ENCODE results near the gene SPAG5.
"Not testable (repeated sequence)": the region's sequence is repeated elsewhere in the genome, so short reads cannot be mapped to it uniquely, and the experiment has no call there.

Gene SPAG5

GRCh38 chr17:28604031-28604430 is 5.2 kb upstream of the SPAG5 start:
- not testable (repeated sequence) for DNase-seq (ENCODE audit: low read depth in 2 of 2)

- peak; percentile 41 to 46 for DNase-seq (ENCODE audit: low read depth in 2 of 2)
Observed at GRCh38 chr17:28599311-28600184, 723 bp upstream of the SPAG5 start.

DNA sequence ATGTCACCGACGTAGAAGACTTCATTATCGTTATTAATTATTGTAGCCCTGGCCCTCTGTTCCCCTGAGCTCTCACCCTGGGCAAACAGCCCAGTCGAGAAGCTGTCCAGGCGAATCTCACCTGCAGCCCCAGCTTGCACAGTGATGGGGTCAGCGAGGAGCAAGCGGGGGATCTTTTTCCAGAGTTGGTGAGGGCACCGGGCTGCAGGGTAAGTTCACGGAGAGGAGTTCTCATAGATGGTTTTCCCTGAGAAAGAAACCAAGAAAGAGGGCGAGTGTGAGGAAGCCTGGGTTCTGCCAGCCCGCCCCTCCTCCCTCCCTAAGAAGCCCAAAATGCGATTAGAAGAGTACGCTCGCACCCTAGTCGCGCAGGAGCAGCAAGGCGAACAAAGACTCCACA is 436 bp downstream of the SPAG5 start:
- DNase-seq (ENCODE audit: low read depth in 2 of 2) = no peak

- no peak for DNase-seq (ENCODE audit: low read depth in 2 of 2)
Observed at GRCh38 chr17:28597606-28598383, 1.0 kb downstream of the SPAG5 start.

- DNase-seq (ENCODE audit: low read depth in 2 of 2) = no peak
Observed at GRCh38 chr17:28592260-28592659, 6.6 kb downstream of the SPAG5 start.

- no peak for DNase-seq (ENCODE audit: low read depth in 2 of 2)
Observed at GRCh38 chr17:28585851-28586250, 13.0 kb downstream of the SPAG5 start.

GRCh38 chr17:28584434-28584833 is 14.4 kb downstream of the SPAG5 start:
- DNase-seq (ENCODE audit: low read depth in 2 of 2) = no peak

DNA sequence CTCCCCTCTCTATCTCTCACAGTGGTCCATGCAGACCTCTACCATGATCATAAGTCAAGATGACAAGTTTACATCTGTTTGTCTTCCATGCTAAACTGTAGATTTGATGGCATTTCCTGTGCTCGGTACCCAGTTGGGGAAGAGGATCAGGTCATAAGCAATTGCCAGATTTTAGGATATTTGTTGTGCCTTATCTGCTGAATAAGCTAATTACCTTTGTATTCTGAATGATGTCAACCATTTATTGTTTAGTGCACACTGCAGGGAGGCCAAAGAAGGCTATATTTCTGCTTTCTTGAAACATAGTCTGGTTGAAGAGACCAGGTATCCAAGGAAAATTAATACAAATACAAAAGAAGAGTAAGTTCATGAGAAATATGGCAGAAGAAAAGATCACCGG is 16.3 kb downstream of the SPAG5 start:
- no peak for DNase-seq (ENCODE audit: low read depth in 2 of 2)

- no peak for DNase-seq (ENCODE audit: low read depth in 2 of 2)
Observed at GRCh38 chr17:28580959-28581358, 17.9 kb downstream of the SPAG5 start.

DNA sequence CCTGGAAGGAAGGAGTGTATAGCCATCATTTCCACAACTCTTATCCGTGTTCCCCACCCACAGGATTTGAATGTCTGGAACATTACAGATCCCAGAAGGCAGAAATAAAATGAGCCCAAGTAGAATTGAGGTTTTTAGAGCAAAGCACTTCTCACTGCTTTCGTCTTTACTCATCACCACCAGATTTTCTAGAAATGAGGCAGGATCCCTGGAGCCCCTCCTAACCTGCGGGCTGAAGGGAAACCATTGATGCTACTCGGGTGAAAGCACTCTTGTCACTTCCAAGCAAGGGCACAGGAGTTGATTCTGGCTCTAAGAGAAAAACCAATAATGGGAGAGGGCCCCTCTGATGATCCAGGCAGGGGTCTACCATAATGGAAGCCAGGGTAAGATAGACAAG is 19.3 kb downstream of the SPAG5 start:
- DNase-seq (ENCODE audit: low read depth in 2 of 2) = no peak

DNA sequence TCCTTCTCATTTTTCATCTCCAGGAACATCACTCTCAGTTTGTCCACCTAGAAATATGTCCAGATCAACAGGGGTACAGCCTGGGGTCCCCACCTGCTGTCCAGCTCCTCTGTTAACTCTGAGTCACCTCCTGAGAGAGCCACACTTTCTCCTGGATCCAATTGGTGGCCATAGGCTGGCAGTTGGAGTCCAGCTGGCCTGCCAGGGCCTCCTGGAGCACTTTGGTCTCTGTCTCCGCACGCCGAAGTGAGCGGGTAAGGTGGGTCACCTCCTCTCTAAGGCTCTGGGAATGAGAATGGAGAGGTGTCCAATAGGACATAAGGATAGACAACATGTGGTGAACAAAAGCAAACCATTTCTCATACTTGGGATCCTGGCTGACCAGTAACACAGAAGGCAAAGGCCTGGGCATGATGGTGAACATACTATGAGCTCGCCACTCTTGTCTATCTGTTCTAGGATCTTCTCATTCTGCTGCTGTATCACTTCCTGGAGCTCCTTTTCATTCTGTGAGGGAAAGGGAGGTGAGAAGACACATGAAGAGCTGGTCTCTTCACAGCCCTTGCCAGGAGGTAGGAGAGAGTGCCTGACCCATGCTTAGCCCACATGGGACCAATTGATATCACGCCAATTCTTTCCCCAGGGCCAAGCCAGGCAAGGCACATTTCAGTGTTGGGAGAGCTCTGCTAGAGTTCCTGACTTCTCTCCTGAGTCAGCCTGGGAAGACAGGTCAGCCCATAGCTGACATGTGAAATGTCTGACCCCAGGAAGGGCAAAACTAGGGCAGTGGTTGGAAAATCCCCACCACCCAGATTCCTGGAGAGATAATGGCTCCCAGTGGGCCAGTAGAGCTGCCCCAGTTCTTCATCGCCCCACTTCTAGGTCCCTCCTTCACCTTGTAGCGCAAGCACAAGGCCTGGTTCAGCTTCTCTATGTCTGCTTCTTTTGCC is 20.3 kb downstream of the SPAG5 start:
- DNase-seq (ENCODE audit: low read depth in 2 of 2) = no peak

DNA sequence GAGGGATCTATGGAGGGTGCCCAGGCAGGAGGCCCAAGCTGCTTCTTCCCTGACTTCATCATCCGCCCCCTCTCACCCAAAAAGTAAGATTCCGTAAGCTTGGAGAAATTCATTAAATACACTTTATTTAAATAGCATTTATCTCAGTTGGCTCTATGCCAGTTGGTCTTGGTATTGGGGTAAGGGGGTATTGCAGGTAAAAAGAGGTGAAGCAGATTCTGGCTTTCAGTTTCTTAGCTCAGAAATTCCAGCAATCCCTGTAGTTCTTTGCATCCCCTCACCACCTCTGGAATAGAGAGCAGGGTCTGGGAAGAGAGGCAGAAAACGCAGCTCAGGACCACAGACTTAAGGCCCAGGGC is 21.4 kb downstream of the SPAG5 start:
- DNase-seq (ENCODE audit: low read depth in 2 of 2) = no peak

DNA sequence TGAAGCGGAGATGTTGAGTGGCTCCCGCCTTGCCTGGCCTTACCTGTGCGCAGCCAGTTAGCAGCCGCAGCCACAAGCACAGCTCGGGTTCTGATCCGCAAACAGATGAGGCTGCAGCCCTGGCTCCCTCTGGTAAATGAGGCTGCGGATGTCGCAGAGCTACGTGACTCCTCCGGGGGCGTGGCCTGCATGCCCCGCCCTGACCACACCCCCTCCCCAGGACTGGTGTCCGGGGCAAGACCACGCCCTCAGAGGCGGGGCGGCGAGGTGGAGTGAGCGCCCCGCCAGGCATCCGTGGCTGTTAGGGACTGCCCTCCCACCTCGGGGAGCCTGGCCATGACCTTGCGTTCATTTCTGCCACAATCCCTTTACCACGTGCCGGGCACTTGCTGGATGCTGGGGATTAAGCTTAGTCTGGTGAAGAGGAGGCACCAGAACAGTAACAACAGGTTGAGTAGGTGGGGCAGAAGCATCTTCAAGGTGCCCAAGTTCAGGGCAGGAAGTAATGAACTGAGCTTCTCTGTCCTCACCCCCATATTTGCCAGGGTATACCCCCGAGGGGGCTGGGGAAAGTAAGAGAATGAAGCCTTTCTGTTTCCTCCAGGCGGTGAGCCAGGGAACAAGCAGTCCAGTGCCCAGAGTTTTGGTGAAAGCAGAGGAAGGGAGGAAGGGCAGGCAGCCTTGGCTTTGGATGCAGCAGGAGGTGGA is 21.9 kb downstream of the SPAG5 start, which contains the start of gene ALDOC:
Gene ALDOC, minus strand, starts transcription at position 138 of the 708 bp plus-strand sequence. CDS start 1,363 bp downstream, outside the sequence.
- peak; percentile 98 for DNase-seq (ENCODE audit: low read depth in 2 of 2)

- DNase-seq (ENCODE audit: low read depth in 2 of 2) = not testable (repeated sequence)
Observed at GRCh38 chr17:28576016-28576415, 22.8 kb downstream of the SPAG5 start.

GRCh38 chr17:28575126-28575795 is 23.6 kb downstream of the SPAG5 start:
- no peak for DNase-seq (ENCODE audit: low read depth in 2 of 2)

DNA sequence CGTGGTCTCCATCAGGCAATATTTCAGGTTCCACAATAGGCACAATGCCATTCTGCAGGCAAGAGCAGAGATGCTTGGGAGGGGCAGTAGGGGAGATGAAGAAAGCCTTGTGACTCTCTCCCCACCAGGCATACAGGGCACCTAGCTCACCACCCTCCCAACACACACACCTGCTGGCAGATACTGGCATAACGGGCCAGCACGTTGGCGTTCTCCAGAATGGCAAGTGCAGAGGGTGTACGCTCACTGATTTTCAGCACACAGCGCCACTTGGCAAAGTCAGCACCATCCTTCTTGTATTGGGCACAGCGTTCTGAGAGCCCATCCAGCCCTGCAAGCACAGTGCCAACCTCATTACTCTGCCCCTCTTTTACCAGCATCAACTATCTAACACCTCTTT is 24.3 kb downstream of the SPAG5 start:
- DNase-seq (ENCODE audit: low read depth in 2 of 2) = no peak

DNA sequence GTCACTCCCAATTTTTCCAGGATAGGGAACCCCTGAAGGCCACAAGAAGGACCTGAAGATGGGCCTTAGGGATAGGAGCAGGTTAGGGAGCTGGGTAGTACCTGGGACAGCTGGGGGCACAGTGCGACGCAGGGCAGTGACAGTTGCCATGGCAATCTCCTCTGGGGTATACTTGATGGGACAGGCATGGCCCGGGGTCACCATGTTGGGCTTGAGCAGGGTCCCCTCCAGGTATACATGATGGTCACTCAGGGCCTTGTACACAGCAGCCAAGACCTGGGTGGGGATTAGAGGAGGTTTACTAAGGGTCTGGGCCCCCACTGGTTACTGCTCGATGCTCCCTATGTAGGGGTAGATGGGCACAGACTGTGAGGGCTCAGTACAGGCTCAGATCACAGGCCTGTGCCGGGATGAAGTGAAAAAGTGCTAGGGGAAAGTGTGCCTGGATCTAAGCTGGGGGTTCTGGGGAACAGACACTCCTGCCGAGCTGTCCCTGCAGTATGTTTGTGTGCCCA is 24.8 kb downstream of the SPAG5 start:
- DNase-seq (ENCODE audit: low read depth in 2 of 2) = no peak

- DNase-seq (ENCODE audit: low read depth in 2 of 2) = no peak
Observed at GRCh38 chr17:28573521-28573920, 25.3 kb downstream of the SPAG5 start.

GRCh38 chr17:28573040-28573380 is 25.8 kb downstream of the SPAG5 start:
- DNase-seq (ENCODE audit: low read depth in 2 of 2) = no peak

DNA sequence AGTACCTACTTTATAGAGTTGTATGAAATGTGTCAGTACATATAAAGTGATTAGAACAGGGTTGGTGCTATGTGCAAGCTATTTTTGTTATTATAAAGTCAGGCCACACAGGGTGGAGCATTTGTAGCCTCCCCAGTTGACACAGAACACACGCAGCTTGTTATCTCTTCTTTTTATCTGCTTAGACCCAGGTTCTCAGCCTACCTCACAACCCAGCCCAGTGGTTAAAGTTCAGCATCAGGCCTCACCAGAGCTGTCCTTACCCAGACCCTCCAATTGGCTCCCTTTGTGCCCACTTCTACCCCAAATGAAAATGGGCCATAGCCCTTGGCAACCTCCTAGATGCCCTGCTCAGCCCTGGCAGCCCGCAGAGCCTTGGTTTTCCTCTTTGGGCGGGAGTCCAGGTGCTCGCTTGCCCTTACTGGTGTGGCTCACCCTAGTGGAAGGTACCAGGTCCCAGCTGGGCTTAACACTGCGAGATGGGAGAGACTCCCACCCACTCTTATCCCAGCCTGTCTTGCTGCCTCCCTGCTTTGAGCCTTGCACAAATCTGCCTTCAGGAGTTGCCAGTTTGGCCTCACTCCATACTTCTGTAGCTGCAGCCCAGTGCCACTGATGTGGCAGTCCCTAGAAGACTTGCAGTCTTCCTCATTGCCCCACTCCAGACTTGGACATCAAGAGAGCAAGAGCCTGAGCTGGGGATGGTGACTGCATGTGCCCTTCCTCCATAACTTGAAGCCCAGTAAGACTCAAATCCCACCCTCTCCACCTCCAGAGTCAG is 26.4 kb downstream of the SPAG5 start:
- DNase-seq (ENCODE audit: low read depth in 2 of 2) = no peak
